ENCODE data around the gene RNF130.

DNA sequence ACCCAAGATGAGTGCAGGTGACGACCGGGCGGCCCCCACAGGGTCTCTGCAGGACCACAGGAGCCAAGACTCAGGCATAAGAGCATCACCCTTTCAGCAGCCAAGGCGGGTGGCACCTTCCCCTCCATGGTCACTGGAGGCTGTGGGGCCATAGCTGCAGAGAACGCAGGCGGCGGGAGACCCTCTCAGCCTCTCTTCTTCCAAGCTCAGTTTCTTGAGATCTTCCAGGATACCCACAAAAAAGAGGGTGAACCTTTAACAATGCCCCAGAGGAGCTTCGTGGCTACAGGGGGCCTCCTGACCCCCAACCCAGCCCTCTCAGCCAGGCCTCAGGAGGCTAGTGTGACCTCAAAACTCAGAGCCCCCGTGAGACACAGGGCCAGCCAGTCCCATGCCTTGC, 158.1 kb downstream of the RNF130 start:
- no peak for TF ChIP-seq EZH2 (IDR thresholded peaks at IDR 0.05; ENCODE audit: borderline replicate concordance, low read length)
- TF ChIP-seq, protein P1, sequence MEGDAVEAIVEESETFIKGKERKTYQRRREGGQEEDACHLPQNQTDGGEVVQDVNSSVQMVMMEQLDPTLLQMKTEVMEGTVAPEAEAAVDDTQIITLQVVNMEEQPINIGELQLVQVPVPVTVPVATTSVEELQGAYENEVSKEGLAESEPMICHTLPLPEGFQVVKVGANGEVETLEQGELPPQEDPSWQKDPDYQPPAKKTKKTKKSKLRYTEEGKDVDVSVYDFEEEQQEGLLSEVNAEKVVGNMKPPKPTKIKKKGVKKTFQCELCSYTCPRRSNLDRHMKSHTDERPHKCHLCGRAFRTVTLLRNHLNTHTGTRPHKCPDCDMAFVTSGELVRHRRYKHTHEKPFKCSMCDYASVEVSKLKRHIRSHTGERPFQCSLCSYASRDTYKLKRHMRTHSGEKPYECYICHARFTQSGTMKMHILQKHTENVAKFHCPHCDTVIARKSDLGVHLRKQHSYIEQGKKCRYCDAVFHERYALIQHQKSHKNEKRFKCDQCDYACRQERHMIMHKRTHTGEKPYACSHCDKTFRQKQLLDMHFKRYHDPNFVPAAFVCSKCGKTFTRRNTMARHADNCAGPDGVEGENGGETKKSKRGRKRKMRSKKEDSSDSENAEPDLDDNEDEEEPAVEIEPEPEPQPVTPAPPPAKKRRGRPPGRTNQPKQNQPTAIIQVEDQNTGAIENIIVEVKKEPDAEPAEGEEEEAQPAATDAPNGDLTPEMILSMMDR (conservative IDR thresholded peaks at IDR 0.05 in 1 of 2, IDR thresholded peaks at IDR 0.05 in 1 of 2; ENCODE audit: extremely low read depth in 1 of 2, insufficient read depth in 1 of 2, low read depth in 1 of 2, low read length in 2 of 2) = no peak

All from mammary epithelial cell (primary cell).